ENCODE measurements around the gene IGF1R. TPM values are rescaled to one million over a fixed set of nuclear protein-coding genes. Genes with fewer than 3 reads are reported as not detected.

The IGF1R gene
- total and polyA plus RNA-seq, 2 of the 8 experiments (the other 6 are each of a cell fraction or from before 2014, with no cell fraction given), result 32.9 to 109 TPM

GRCh38 chr15:98878172-98878571 is 229.8 kb downstream of the IGF1R start:
- H3K79me2 ChIP-seq (ENCODE audit: control insufficient read depth in 1 of 2, insufficient read depth in 2 of 2, low read length in 2 of 2), result peaks cover 0 to 95% of the 10 kb centered on the region in 2 experiments; a peak in 3 of 4 replicates
- H4K5ac ChIP-seq (ENCODE audit: insufficient read length, low read depth, low read length), result no peak overlapping the region
- no peak for DNase-seq (ENCODE audit: low read depth in 1 of 2, low spot score in 2 of 2)
- no peaks in the 10 kb centered on the region for H3K36me3 ChIP-seq (ENCODE audit: control insufficient read depth in 2 of 4, insufficient read depth in 4 of 4, low read length in 3 of 4)
- no peak overlapping the region for H3K4ac ChIP-seq (replicated peaks; ENCODE audit: insufficient read length, low read depth, low read length)
- ChIA-PET POLR2A (ENCODE audit: partially characterized antibody) (no interaction called here), CTCF (ENCODE audit: partially characterized antibody) (interaction anchor here (0.6 to 1.5 kb wide), 4 partner anchors 10 to 317 kb away, joined by 3 to 5 read pairs (median 4); no protein-coding TSS in a partner anchor)
- no peaks in the 10 kb centered on the region for H3K9me3 ChIP-seq (ENCODE audit: insufficient read depth in 2 of 2, low read depth in 1 of 2, low read length in 1 of 2)
- H3K23me2 ChIP-seq (ENCODE audit: low read depth, low read length), result no peaks in the 10 kb centered on the region
- no peak overlapping the region for H2BK120ac ChIP-seq (replicated peaks; ENCODE audit: low read depth, low read length)
- peaks cover 13 to 14% of the 10 kb centered on the region in 2 experiments for H4K20me1 ChIP-seq (replicated peaks in 1 of 2; ENCODE audit: control insufficient read depth in 1 of 2, insufficient read depth in 2 of 2, low read length in 2 of 2)
- no peak overlapping the region for H3K23ac ChIP-seq (ENCODE audit: insufficient read length)
- H3K4me2 ChIP-seq (ENCODE audit: insufficient read depth in 1 of 2, low read depth in 2 of 2, low read length in 2 of 2), result no peak overlapping the region
- no peak overlapping the region for H3K9ac ChIP-seq (replicated peaks in 1 of 4; ENCODE audit: extremely low read depth in 1 of 4, low read depth in 3 of 4, low read length in 3 of 4)
- H2BK15ac ChIP-seq (ENCODE audit: low read length), result no peak overlapping the region
- no peak overlapping the region for H4K91ac ChIP-seq (replicated peaks; ENCODE audit: insufficient read length, low read length)
- H2AFZ ChIP-seq (ENCODE audit: low read length), result no peak overlapping the region
- no peak overlapping the region for H3K14ac ChIP-seq (ENCODE audit: insufficient read length)
- no peak overlapping the region for H4K8ac ChIP-seq (ENCODE audit: extremely low read depth, insufficient read depth, low read length)
- H2BK12ac ChIP-seq (ENCODE audit: low read depth, low read length), result no peak overlapping the region
- TF ChIP-seq CBX5 (IDR thresholded peaks at IDR 0.05; ENCODE audit: low read depth, low read length) (no peak), MAX (IDR thresholded peaks at IDR 0.05) (no peak), CREB1 (IDR thresholded peaks at IDR 0.05) (no peak), TEAD4 (IDR thresholded peaks at IDR 0.05; ENCODE audit: low read depth, low read length) (no peak), SUZ12 (IDR thresholded peaks at IDR 0.05; ENCODE audit: low read length) (no peak), NANOG (IDR thresholded peaks at IDR 0.05; ENCODE audit: insufficient read depth, low read depth, low read length, poor library complexity, severe bottlenecking) (no peak)
- H3K27ac ChIP-seq (ENCODE audit: low read depth, low read length), result no peak overlapping the region
- peaks cover 5% of the 10 kb centered on the region; the same call in 1 of the 2 replicates for H3K79me1 ChIP-seq (ENCODE audit: low read depth, low read length)
- 73% methylated on average over 3 of the region's 3 CpGs; no CpG with 5 or more reads in 1 of the 2 experiments for WGBS, 2 experiments (ENCODE audit: extremely low coverage in 1 of 2, insufficient coverage in 1 of 2, insufficient read length in 1 of 2, insufficient replicate concordance in 2 of 2, low coverage in 1 of 2, low lambda C conversion rate in 2 of 2, missing lambda C conversion rate in 1 of 2)
- no peak overlapping the region for H3K18ac ChIP-seq (ENCODE audit: extremely low read depth, low read length)
- no peak overlapping the region for H3K4me3 ChIP-seq (ENCODE audit: extremely low read depth in 1 of 4, insufficient read depth in 2 of 4, low read depth in 3 of 4, low read length in 4 of 4)
- H3K56ac ChIP-seq (replicated peaks; ENCODE audit: insufficient read length, low read depth, low read length), result no peak overlapping the region
- H2BK20ac ChIP-seq (ENCODE audit: low read length), result no peak overlapping the region
- no peak overlapping the region for H2BK5ac ChIP-seq (ENCODE audit: low read depth, low read length)
- FAIRE-seq, result no peak
- peaks cover 4 to 17% (median 9%) of the 10 kb centered on the region in 4 experiments; a peak in 4 of 7 replicates for H3K4me1 ChIP-seq (replicated peaks in 1 of 4; ENCODE audit: control insufficient read depth in 3 of 4, insufficient read depth in 4 of 4, low read length in 3 of 4)
- no peaks in the 10 kb centered on the region for H3K27me3 ChIP-seq (replicated peaks in 1 of 4; ENCODE audit: control insufficient read depth in 3 of 4, extremely low read depth in 1 of 4, insufficient read depth in 3 of 4, low read length in 3 of 4)
- no peak overlapping the region for H2AK5ac ChIP-seq (ENCODE audit: low read depth, low read length)
